BE2C (cell line): ENCODE data around the gene EMSY.
"Not testable (repeated sequence)": the region's sequence is repeated elsewhere in the genome, so short reads cannot be mapped to it uniquely, and the experiment has no call there.

Experiments
- DNase-seq: peaks from one replicate; pipeline ENCODE4 v3.0.0-alpha.2; 2020
- H3K27me3 ChIP-seq: fragments of 250-450 bp; sonication (Bioruptor Pico); 2 replicates; pipeline ENCODE4 v1.5.1; 2020; ENCODE audit warnings: mild to moderate bottlenecking
- H3K36me3 ChIP-seq: fragments of 250-450 bp; sonication (Bioruptor Pico); 2 replicates; pipeline ENCODE4 v1.5.1; 2020; ENCODE audit warnings: mild to moderate bottlenecking
- H3K4me1 ChIP-seq: fragments of 250-450 bp; sonication (Bioruptor Pico); 2 replicates; pipeline ENCODE4 v1.5.1; 2020
- H3K4me3 ChIP-seq: 2 replicates; pipeline ENCODE4 v1.5.1; 2011; ENCODE audit warnings: low read depth, low read length
- H3K9me3 ChIP-seq: fragments of 250-450 bp; sonication (Bioruptor Pico); 2 replicates; pipeline ENCODE4 v1.5.1; 2020
- TF ChIP-seq, protein P1 (sequence below): IDR thresholded peaks from 2 replicates; pipeline ENCODE4 v1.5.1; 2012; ENCODE audit warnings: mild to moderate bottlenecking, low read depth, low read length

EMSY gene

DNA sequence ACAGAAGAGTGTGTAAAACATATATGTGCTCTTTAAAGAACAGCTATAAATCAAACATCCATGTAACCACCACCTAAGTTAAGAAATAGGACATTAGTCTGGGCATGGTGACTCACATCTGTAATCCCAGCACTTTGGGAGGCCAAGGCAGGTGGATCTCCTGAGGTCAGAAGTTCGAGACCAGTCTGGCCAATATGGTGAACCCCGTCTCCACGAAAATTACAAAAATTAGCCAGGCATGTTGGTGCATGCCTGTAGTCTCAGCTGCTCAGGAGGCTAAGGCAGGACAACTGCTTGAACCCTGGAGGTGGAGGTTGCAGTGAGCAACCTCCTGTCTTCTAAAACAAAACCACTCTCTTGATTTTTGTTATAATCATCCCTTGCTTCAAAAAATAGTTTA lies 122.4 kb downstream of the EMSY start:
- Histone ChIP-seq H3K36me3 (no peaks in the 10 kb centered on the region), H3K4me1 (no peaks in the 10 kb centered on the region; the same call in 1 of the 2 replicates), H3K9me3 (no peaks in the 10 kb centered on the region), H3K27me3 (no peaks in the 10 kb centered on the region), H3K4me3 (no peak overlapping the region)
- TF ChIP-seq, protein P1, sequence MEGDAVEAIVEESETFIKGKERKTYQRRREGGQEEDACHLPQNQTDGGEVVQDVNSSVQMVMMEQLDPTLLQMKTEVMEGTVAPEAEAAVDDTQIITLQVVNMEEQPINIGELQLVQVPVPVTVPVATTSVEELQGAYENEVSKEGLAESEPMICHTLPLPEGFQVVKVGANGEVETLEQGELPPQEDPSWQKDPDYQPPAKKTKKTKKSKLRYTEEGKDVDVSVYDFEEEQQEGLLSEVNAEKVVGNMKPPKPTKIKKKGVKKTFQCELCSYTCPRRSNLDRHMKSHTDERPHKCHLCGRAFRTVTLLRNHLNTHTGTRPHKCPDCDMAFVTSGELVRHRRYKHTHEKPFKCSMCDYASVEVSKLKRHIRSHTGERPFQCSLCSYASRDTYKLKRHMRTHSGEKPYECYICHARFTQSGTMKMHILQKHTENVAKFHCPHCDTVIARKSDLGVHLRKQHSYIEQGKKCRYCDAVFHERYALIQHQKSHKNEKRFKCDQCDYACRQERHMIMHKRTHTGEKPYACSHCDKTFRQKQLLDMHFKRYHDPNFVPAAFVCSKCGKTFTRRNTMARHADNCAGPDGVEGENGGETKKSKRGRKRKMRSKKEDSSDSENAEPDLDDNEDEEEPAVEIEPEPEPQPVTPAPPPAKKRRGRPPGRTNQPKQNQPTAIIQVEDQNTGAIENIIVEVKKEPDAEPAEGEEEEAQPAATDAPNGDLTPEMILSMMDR = no peak
- no peak for DNase-seq

DNA sequence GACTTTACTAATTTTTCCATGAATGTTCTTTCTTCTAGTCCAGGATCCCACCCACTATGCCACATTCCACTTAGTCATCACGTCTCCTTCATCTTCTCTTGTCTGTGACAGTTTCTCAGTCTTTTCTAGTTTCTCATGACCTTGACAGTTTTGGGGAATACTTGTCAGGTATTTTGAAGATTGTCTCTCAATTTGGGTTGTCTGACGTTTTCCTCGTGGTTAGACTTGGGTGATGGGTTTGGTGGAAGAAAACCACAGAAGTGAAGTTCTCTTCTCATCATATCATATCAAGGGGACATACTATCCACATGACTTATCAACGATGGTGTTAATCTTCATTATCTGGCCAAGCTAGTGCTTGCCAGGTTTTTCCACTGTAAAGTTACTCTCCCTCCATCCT lies 123.3 kb downstream of the EMSY start:
- TF ChIP-seq, protein P1 = no peak
- Histone ChIP-seq H3K9me3 (no peaks in the 10 kb centered on the region), H3K36me3 (no peaks in the 10 kb centered on the region), H3K4me1 (no peaks in the 10 kb centered on the region; the same call in 1 of the 2 replicates), H3K4me3 (no peak overlapping the region), H3K27me3 (no peaks in the 10 kb centered on the region)
- no peak for DNase-seq

DNA sequence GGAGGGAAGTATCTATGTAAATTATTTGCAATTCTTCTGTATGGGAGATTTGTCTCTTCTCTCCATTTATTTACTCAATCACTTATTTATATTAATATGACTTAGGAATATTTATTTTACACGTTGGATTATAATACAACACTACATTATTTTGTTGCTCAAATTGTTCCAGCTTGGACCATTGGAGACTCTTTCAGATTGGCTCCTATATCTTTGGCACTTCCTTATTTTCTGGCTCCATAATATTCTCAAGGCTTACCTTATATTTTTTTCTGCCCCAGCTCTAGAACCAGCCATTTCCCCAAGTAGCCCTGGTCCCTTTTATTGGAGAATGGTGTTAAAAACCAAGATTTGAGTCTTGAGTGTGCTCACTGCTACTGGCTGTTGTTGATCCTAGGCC lies 123.8 kb downstream of the EMSY start:
- TF ChIP-seq, protein P1 = no peak
- H3K4me1 ChIP-seq = no peaks in the 10 kb centered on the region; the same call in 1 of the 2 replicates
- no peaks in the 10 kb centered on the region for H3K36me3 ChIP-seq
- H3K4me3 ChIP-seq = no peak overlapping the region
- no peaks in the 10 kb centered on the region for H3K27me3 ChIP-seq
- no peak for DNase-seq
- H3K9me3 ChIP-seq = no peaks in the 10 kb centered on the region

DNA sequence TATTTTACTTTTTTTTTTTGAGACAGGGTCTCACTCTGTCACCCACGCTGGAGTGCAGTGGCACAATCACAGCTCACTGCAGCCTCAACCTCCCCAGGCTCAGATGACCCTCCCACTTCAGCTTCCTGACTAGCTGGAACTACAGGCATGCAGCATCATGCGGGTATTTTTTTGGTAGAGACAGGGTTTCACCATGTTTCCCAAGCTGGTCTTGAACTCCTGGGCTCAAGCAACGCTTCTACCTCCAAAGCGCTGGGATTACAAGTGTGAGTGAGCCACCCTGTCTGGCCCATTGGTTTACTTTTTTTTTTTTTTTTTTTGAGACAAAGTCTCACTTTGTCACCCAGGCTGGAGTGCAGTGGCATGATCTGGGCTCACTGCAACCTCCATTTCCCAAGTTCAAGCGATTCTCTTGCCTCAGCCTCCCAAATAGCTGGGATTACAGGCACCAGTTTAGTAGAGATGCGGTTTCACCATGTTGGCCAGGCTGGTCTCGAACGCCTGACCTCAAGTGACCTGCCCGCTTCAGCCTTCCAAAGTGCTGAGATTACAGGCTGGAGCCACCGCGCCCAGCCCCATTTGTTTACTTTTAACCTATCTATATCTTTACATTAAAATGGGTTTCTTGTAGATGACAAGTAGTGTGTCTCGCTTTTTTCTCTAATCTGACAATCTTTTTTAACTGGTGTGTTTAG lies 127.5 kb downstream of the EMSY start:
- H3K4me3 ChIP-seq, H3K27me3 ChIP-seq, H3K4me1 ChIP-seq, H3K9me3 ChIP-seq, DNase-seq, H3K36me3 ChIP-seq: not testable (repeated sequence)

DNA sequence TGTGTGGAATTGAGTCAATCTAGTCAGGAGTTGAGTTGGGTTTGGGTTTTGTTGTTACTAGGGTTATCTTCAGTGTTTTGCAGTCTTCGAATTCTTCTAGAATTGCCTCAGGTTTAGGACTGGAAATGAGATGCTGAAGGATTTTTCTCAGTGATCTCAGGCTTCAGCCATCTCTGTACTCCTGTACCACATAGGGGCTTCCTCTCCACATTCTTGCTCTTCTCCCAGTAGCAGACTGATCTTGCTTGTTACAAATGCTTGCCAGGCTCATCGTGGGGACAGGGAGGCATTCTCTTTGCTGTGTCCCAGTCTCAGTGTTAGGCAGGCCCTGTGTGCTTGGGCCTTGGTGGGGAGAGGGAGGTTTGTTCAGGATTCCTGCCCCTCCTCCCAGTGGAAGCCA lies 129.6 kb downstream of the EMSY start:
- no peak for DNase-seq
- TF ChIP-seq, protein P1 = no peak
- no peak overlapping the region for H3K4me3 ChIP-seq
- H3K4me1 ChIP-seq = peaks cover 18% of the 10 kb centered on the region
- no peaks in the 10 kb centered on the region for H3K9me3 ChIP-seq
- no peaks in the 10 kb centered on the region for H3K36me3 ChIP-seq
- no peaks in the 10 kb centered on the region for H3K27me3 ChIP-seq

DNA sequence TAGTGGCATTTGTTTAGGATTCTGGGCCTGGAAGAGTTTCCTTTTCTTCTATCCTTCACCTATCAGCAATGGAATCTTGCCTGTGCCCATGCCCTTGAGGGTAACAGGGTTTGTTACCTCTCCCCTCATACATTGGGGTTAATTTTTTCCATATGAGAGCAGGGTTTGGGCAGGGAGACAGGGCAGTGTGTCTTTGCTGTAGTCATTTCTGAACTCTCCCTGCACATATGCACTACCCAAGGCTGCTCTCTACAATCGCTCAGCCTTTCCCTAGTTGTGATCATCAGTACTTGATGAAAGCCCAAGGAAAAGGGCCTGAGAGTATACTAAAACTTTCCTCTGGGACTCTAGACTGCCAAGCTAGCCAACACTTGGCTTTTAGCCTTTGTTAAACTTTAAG lies 130.1 kb downstream of the EMSY start:
- no peaks in the 10 kb centered on the region for H3K36me3 ChIP-seq
- peaks cover 18% of the 10 kb centered on the region for H3K4me1 ChIP-seq
- H3K27me3 ChIP-seq = no peaks in the 10 kb centered on the region
- DNase-seq = no peak
- TF ChIP-seq, protein P1 = no peak
- H3K9me3 ChIP-seq = no peaks in the 10 kb centered on the region
- no peak overlapping the region for H3K4me3 ChIP-seq
